OCI-LY7 (cell line): ENCODE measurements around the gene CDK5. TPM values are rescaled to one million over a fixed set of nuclear protein-coding genes. Genes with fewer than 3 reads are reported as not detected.

ENCODE experiments used
- BruUV-seq: library from RNA; stranded (reverse); fragments of 400-500 nt; replicated peaks from 2 replicates; lab custom pipeline; 2021; lab: Mats Ljungman, UMichigan
- CTCF ChIA-PET: fragments of 300-600 bp; sonication (Branson Sonifier 250); formaldehyde crosslinking; loops from one replicate; lab custom pipeline; 2022; ENCODE audit warnings: antibody characterized with exemption; ENCODE audit not compliant: unreplicated experiment; lab: Charles Lee
- POLR2A ChIA-PET: fragments of 300-600 bp; sonication (Branson Sonifier 250); formaldehyde crosslinking; loops from one replicate; lab custom pipeline; 2022; ENCODE audit warnings: antibody characterized with exemption; lab: Charles Lee
- DNase-seq: peaks from one replicate; pipeline ENCODE4 v3.0.0-alpha.2; 2015; ENCODE audit warnings: low spot score
- H2AFZ ChIP-seq: fragments of 200-600 bp; sonication (generic), shearing (Covaris generic); 2 replicates; pipeline ENCODE4 v1.6.1; 2014; ENCODE audit warnings: mild to moderate bottlenecking, antibody characterized with exemption, low read length, moderate library complexity
- H3K27ac ChIP-seq: fragments of 200-600 bp; sonication (generic); 2 replicates; pipeline ENCODE4 v1.5.1; 2014; ENCODE audit warnings: mixed run types, low read depth, mild to moderate bottlenecking, moderate library complexity, low read length, inconsistent platforms; ENCODE audit not compliant: poor library complexity, severe bottlenecking
- H3K36me3 ChIP-seq: fragments of 200-600 bp; sonication (generic); 2 replicates; pipeline ENCODE4 v1.6.1; 2014; ENCODE audit warnings: mild to moderate bottlenecking, antibody characterized with exemption, low read length, moderate library complexity, mixed read lengths; ENCODE audit not compliant: insufficient read depth
- H3K4me1 ChIP-seq: fragments of 200-600 bp; sonication (generic); 2 replicates; pipeline ENCODE4 v1.5.1; 2014; ENCODE audit warnings: mild to moderate bottlenecking, low read length; ENCODE audit not compliant: insufficient read depth, poor library complexity, severe bottlenecking
- H3K4me2 ChIP-seq: fragments of 200-600 bp; sonication (generic); 2 replicates; pipeline ENCODE4 v1.6.1; 2014; ENCODE audit warnings: mild to moderate bottlenecking, low read length
- H3K4me3 ChIP-seq: fragments of 200-600 bp; sonication (generic); 2 replicates; pipeline ENCODE4 v1.5.1; 2014; ENCODE audit warnings: mild to moderate bottlenecking, low read depth, low read length; ENCODE audit not compliant: poor library complexity, severe bottlenecking
- H3K79me2 ChIP-seq: fragments of 200-600 bp; sonication (generic); 2 replicates; pipeline ENCODE4 v1.6.1; 2016; ENCODE audit warnings: low read depth, mild to moderate bottlenecking, low read length, moderate library complexity, mixed read lengths; ENCODE audit not compliant: insufficient read depth
- H3K9me2 ChIP-seq: fragments of 200-600 bp; sonication (generic); 2 replicates; pipeline ENCODE4 v1.6.1; 2016; ENCODE audit warnings: mild to moderate bottlenecking, low read length, mixed read lengths; ENCODE audit not compliant: insufficient read depth
- H3K9me3 ChIP-seq: fragments of 200-600 bp; sonication (generic); 2 replicates; pipeline ENCODE4 v1.6.1; 2014; ENCODE audit warnings: mild to moderate bottlenecking, mixed run types, low read length, mixed read lengths
- H4K20me1 ChIP-seq: fragments of 200-600 bp; sonication (generic); 2 replicates; pipeline ENCODE4 v1.6.1; 2014; ENCODE audit warnings: mild to moderate bottlenecking, antibody characterized with exemption, low read length, moderate library complexity, mixed read lengths; ENCODE audit not compliant: insufficient read depth
- EZH2phosphoT487 ChIP-seq: fragments of 200-600 bp; sonication (generic); IDR thresholded peaks from 2 replicates; pipeline ENCODE4 v1.6.1; 2018; ENCODE audit warnings: low read depth, borderline replicate concordance, mild to moderate bottlenecking, mixed run types, antibody characterized with exemption, low read length, moderate library complexity, mixed read lengths
- intact Hi-C: fragments of 100-400 bp; cut with micrococcal nuclease; formaldehyde crosslinking; loops from one replicate; pipeline ENCODE4 v1.10.0; 2022; ENCODE audit not compliant: unreplicated experiment
- total RNA-seq, 2 experiments: library from RNA; depleted of rRNA in 1 of 2; stranded (reverse); fragments of >200 nt in 1 of 2; shearing (Covaris generic) in 1 of 2; gene quantifications; 2 replicates each; pipeline ENCODE4 v1.2.3, GENCODE V29; 2014 to 2022
- TF ChIP-seq, protein P1 (sequence below): fragments of 200-600 bp; sonication (generic); conservative IDR thresholded peaks from 2 replicates; pipeline ENCODE4 v1.5.1; 2014; ENCODE audit warnings: mild to moderate bottlenecking, antibody characterized with exemption, low read length, moderate library complexity, mixed read lengths

Gene CDK5
- total RNA-seq, 2 experiments from 2014 or later, result 23.7 to 30.9 TPM

DNA sequence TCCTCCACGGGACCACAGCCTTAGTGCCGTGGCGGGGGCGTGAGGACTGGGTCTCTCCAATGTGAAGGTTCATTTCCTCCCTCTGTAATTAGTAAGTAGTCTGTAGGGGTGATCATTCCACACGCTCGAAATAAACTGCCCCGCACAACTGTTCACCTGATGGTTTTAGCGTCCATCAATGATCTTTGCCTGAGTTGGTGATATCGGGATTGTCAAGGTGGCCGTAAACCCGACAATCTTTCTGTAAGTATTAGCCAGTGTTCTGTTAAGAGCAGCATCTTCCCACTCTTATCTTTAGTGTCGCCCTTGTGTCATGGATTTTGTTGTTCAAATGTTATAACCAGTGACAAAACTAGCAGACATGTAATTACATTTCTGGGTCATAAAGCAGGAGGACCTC lies 46.3 kb upstream of the CDK5 start:
- no peaks in the 10 kb centered on the region for H3K9me2 ChIP-seq
- BruUV-seq, result no TSS peak
- no peaks in the 10 kb centered on the region for H3K4me1 ChIP-seq
- TF ChIP-seq, protein P1, sequence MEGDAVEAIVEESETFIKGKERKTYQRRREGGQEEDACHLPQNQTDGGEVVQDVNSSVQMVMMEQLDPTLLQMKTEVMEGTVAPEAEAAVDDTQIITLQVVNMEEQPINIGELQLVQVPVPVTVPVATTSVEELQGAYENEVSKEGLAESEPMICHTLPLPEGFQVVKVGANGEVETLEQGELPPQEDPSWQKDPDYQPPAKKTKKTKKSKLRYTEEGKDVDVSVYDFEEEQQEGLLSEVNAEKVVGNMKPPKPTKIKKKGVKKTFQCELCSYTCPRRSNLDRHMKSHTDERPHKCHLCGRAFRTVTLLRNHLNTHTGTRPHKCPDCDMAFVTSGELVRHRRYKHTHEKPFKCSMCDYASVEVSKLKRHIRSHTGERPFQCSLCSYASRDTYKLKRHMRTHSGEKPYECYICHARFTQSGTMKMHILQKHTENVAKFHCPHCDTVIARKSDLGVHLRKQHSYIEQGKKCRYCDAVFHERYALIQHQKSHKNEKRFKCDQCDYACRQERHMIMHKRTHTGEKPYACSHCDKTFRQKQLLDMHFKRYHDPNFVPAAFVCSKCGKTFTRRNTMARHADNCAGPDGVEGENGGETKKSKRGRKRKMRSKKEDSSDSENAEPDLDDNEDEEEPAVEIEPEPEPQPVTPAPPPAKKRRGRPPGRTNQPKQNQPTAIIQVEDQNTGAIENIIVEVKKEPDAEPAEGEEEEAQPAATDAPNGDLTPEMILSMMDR, result no peak
- no peak for TF ChIP-seq EZH2phosphoT487
- intact Hi-C loops, result no loop called here
- H3K4me3 ChIP-seq, result no peak overlapping the region
- H3K79me2 ChIP-seq, result no peaks in the 10 kb centered on the region
- H3K4me2 ChIP-seq, result no peak overlapping the region
- POLR2A ChIA-PET, result no interaction called here
- no peaks in the 10 kb centered on the region for H3K9me3 ChIP-seq
- CTCF ChIA-PET, result no interaction called here
- no peak for DNase-seq
- H3K36me3 ChIP-seq, result no peaks in the 10 kb centered on the region
- H2AFZ ChIP-seq, result no peak overlapping the region
- no peak overlapping the region for H3K27ac ChIP-seq
- H4K20me1 ChIP-seq, result no peaks in the 10 kb centered on the region; the same call in 1 of the 2 replicates

DNA sequence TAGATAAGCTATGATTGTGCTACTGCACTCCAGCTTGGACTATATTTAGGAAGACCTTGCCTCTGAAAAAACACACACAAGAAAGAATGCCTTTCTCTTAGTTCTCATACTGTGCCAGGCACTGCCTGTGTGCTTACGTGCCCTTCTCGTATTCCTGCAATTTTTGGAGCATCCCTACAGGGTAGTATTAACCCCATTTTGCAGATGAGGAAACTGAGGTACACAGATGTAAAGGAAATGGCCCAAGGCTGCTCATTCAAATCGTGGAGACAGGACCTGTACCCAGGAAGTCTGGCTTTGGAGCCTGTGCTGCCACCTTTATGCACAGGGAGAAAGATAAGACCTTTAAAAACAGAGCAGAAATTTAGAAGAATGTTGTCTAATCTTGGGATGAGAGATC lies 45.3 kb upstream of the CDK5 start:
- DNase-seq, result no peak
- no peaks in the 10 kb centered on the region for H3K4me1 ChIP-seq
- no peaks in the 10 kb centered on the region; the same call in 1 of the 2 replicates for H4K20me1 ChIP-seq
- ChIA-PET CTCF (no interaction called here), POLR2A (interaction anchor here (0.5 kb wide), 1 partner anchor 8 kb away, joined by 5 read pairs; no protein-coding TSS in a partner anchor)
- H3K4me2 ChIP-seq, result no peak overlapping the region
- intact Hi-C loops, result no loop called here
- no TSS peak for BruUV-seq
- no peaks in the 10 kb centered on the region for H3K9me3 ChIP-seq
- H2AFZ ChIP-seq, result no peak overlapping the region
- H3K27ac ChIP-seq, result no peak overlapping the region
- no peaks in the 10 kb centered on the region for H3K9me2 ChIP-seq
- no peak for TF ChIP-seq EZH2phosphoT487
- TF ChIP-seq, protein P1, result no peak
- H3K4me3 ChIP-seq, result no peak overlapping the region
- H3K79me2 ChIP-seq, result no peaks in the 10 kb centered on the region
- H3K36me3 ChIP-seq, result no peaks in the 10 kb centered on the region

DNA sequence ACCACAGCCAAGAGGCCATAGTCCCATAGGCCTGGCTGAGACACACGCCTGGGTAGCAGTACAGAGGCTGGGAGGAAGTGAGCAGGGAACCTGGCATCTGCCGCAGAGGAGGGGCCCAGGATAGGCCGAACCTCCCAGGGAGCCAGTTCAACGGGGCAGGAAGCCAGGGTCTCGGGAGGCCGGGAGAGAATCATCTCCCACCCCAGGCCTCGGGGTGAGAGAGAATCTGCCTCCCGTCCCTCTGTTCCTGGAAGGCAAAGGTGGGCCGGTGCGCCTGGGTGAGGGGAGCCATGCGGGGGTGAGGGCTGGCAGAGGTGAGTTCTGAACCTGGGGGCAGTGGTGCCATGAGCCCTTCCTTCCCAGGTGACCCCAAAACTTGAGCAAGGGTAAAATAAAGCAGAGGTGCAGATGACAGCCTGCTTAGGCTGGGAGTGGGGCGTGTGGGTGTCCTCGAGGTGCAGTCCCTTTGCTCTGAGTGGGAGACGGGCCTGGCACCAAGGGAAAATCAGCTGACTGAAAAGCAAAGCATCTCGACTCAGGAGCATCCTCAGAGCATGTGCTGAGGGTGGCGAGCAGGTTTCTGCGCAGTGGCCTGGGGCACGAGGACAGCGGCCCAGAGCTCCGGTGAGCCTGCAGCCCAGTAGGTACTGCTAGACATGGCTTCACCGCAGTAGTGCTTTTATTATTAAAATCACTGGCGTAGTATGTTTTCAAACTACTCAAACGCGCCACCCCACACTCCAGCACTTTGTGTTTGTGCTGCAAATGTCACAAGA lies 44.1 kb upstream of the CDK5 start:
- no peaks in the 10 kb centered on the region for H3K36me3 ChIP-seq
- no peaks in the 10 kb centered on the region for H3K9me2 ChIP-seq
- ChIA-PET CTCF (no interaction called here), POLR2A (no interaction called here)
- H2AFZ ChIP-seq, result no peak overlapping the region
- H3K4me1 ChIP-seq, result peaks cover 3% of the 10 kb centered on the region
- H3K4me3 ChIP-seq, result no peak overlapping the region
- no peaks in the 10 kb centered on the region for H3K79me2 ChIP-seq
- H4K20me1 ChIP-seq, result no peaks in the 10 kb centered on the region; the same call in 1 of the 2 replicates
- no peaks in the 10 kb centered on the region for H3K9me3 ChIP-seq
- no peak overlapping the region for H3K4me2 ChIP-seq
- no peak for TF ChIP-seq EZH2phosphoT487
- TF ChIP-seq, protein P1, result no peak
- no peak overlapping the region for H3K27ac ChIP-seq
- no peak for DNase-seq
- no TSS peak for BruUV-seq
- intact Hi-C loops, result no loop called here
